ENCODE results near the gene GNAT3.

The GNAT3 gene

GRCh38 chr7:80460857-80461256 is 51.0 kb downstream of the GNAT3 start:
- no peak for DNase-seq

GRCh38 chr7:80459776-80460510 is 51.9 kb downstream of the GNAT3 start:
- no peak for DNase-seq

GRCh38 chr7:80458822-80459725 is 52.8 kb downstream of the GNAT3 start:
- DNase-seq = no peak

DNA sequence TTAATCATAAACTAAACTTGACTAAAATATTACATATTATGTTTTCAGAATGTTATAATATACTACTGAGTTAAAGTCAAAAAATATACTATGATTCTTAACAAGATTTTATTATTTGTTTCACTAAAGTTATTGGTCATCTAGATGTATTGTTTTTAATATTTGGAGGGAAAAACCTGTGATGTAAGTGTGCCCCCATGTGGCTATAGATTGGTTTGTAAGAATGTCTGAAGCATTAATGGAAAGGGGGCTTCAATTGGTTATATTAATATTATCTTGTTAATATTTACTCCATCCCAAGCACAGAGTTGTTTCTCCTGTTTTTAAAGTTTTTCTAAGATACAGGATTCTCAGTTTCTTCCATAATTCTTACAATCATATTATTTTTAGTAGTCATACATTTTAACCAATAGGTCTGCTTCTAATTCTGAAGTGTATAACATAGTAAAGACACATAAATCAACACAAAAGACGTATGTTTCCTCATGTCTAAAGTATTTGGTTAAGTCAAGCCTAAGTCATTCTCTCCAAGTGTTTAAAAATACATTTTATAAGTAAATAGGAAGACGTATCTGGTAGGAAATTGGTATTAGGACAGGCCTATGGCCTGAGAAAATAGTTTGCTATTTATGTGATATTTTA is 58.0 kb downstream of the GNAT3 start:
- no peak for DNase-seq

DNA sequence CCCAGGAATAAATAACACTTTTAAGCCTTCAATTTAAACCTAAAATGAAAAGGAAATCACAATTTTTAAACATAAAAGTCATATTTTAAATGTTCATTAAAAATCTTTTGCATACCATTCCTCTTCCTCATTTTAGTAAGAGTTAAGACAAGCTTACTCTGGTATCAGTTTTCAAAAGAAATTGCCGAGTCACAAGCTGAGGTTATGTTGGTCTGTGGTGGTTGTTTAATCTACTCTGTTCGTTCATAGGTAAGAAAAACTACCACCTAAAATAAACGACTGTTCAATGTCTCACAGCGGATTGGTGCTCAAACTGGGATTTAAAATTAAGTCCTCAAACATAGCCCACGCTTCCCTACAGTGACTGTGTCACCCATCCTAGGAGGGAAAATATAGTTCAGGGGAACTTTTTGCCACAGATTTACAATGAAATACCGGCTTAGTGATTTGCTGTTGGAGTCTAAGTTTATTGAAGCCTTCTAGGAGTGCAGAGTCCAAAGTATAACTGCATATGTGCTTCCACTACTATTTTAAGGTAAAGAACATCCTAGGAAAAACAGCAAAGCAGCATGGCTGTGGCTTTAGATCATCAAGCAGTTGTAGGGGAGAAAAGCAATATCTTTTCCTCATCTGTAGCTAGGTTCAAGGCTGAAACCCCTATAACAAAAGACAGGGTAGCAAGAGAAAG is 61.1 kb downstream of the GNAT3 start:
- no peak for DNase-seq

- DNase-seq = no peak
Observed at GRCh38 chr7:80449836-80450235, 62.0 kb downstream of the GNAT3 start.

- no peak for DNase-seq
Observed at GRCh38 chr7:80445351-80445750, 66.5 kb downstream of the GNAT3 start.

DNA sequence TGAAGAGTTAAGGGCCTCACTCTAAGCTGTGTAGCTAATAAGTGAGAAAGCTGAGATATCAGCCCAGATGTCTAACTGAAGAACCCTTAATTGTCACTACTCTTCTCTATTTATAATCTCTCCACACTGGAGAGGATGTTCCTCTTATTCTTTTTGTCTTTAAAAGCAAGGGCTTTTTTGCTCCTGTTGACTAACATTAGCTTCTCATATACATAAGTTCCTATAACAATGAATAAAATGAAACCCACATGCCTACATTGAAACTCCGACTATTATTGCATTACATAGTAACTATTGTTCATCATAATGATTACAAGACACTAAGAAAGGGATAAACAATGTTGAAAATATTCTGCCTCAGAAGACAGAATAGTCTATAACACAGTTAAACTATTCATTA is 67.1 kb downstream of the GNAT3 start:
- DNase-seq = no peak

DNA sequence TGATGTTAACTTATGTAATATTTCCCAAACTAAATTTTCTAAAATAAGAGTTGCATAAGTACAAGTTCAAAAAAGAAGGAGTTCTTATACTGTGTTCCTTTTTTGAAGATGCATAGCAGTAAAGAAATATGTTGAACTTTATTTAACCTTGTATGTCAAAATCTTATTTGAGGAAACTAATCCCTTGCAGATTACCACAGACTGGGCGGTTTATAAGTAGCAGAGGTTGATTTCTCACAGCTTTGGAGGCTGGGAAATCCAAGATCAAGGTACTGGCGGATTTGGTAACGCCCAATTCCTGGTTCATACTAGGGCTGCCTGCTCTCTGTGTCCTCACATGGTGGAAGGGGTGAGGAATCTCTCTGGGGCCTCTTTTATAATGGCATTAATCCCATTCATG is 68.5 kb downstream of the GNAT3 start:
- no peak for DNase-seq

DNA sequence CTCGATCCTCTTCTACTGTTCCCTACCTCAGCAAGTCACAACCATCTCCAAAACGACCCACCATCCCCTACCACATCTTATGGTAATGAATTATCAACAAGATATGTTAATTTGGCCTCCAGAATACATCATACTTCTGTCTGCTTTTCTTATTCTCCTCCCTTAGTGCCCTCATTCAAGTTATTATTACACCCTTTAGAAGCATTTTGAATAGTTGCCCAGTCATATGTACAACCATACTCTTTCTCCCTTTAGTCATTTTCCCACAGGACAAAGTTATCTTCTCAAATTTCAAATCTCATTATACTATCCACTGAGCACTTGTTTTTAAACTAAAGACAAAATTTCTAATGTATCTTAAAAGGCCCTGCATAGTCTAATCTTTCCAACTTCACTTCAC is 71.0 kb downstream of the GNAT3 start:
- DNase-seq = no peak

- DNase-seq = no peak
Observed at GRCh38 chr7:80439894-80440821, 71.7 kb downstream of the GNAT3 start.

GRCh38 chr7:80435521-80435920 is 76.3 kb downstream of the GNAT3 start:
- DNase-seq = no peak

DNA sequence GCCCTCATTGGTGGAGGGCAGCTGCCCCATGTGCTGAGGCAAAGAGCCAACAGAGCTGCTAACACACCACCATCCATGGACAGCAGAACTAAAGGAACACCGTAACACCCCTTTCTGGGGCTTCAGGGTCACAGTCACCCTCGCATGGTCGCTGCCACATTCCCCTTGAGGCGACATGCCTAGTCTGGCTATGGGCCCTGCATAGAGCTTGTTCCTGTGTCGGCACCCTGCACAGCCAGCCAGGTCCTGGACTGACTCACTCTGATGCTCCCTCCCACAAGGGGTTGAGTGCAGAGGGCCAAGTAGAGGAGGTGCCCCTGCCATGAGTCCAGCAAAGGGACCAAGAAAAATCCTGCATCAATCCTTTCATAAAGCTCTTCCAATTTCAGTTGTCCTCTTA is 77.8 kb downstream of the GNAT3 start:
- no peak for DNase-seq

GRCh38 chr7:80432166-80432565 is 79.7 kb downstream of the GNAT3 start:
- no peak for DNase-seq

GRCh38 chr7:80429181-80429580 is 82.7 kb downstream of the GNAT3 start:
- no peak for DNase-seq

DNA sequence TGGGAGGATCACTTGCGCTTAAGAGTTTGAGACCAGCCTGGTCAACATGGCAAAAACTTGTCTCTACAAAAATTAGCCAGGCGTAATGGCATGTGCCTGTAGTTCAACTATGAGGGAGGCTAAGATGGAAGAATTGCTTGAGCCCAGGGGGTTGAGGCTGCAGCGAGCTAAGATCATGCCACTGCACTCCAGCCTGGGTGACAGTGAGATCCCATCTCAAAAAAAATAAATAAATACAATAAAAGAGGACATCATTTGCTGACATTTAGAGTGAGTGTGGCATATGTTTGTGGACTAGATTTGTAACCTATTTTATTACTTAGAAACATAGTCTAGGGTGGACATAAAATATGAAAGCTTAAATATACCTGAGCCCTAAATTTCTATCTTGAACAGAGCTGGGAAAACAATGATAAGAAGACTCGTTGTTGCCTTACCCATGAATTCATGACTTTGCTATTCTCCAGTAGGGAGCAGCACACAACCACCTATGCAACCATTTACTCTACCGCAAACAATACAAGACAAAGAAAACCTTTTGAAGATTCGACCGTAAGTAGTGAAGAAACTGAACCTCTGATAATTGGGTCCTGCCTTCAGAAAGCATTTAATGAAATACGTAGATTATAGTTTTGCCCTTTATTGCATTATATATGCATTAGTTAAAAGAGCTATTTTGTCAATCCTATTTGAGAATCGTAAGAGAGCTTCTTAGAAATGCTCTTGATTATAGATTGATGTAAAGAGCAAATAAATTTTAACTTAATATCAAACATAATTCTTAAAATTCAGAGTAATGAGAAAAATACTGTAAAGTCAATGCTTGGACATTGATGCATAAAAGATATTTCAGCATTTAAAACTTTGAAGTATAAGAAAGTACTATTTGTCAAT is 83.5 kb downstream of the GNAT3 start:
- DNase-seq = no peak

DNA sequence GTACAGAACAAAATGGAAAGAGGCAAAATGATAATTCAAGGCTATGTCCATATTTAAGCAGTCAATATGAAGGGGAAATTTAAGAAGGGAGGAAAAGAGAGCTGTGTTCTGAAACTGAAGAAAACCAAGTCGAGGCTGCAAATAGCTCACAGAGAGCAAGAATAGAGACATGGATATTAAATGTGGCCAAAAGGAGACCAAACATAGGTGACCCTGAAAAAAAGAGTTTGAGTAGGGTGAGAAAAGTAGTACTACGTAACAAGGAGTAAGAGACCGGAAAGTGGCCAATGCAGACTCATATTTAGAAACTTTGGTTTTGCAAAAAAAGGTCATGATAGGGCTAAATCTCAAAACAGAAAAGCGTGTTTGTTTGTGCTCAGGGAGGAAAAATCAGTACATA is 84.6 kb downstream of the GNAT3 start:
- DNase-seq = no peak

- DNase-seq = no peak
Observed at GRCh38 chr7:80420876-80421275, 91.0 kb downstream of the GNAT3 start.

- DNase-seq = no peak
Observed at GRCh38 chr7:80417211-80417793, 94.6 kb downstream of the GNAT3 start.

- no peak for DNase-seq
Observed at GRCh38 chr7:80415522-80415921, 96.3 kb downstream of the GNAT3 start.
